Measurements from ENCODE around the gene PCSK9. TPM values are rescaled to one million over a fixed set of nuclear protein-coding genes. Genes with fewer than 3 reads are reported as not detected.

The PCSK9 gene
- total RNA-seq, 2 experiments from 2014 or later: not detected

- CTCF ChIA-PET: interaction anchor here (0.6 to 4.9 kb wide), 3 partner anchors 11 to 92 kb away, joined by 3 to 94 read pairs (median 20); no protein-coding TSS in a partner anchor
- H3K9me3 Mint-ChIP-seq: no peaks in the 10 kb centered on the region
- H3K27me3 Mint-ChIP-seq: peaks cover 35% of the 10 kb centered on the region
- peaks cover 28% of the 10 kb centered on the region for H3K4me1 Mint-ChIP-seq
- POLR2A ChIA-PET: no interaction called here
- no peak for DNase-seq
- no peaks in the 10 kb centered on the region for H3K36me3 Mint-ChIP-seq (ENCODE audit: low read depth)
- no peak overlapping the region for H3K27ac Mint-ChIP-seq
- H3K4me3 Mint-ChIP-seq: no peak overlapping the region
These were observed 41.2 kb upstream of the PCSK9 start for GRCh38 chr1:54998100-54998499.

GRCh38 chr1:54998677-54999076 is 40.7 kb upstream of the PCSK9 start, which contains the start of gene BSND:
Gene BSND (plus strand): TSS chr1:54998933. CDS start chr1:54999187, 254 bp downstream.
- Mint-ChIP-seq H3K4me3 (no peak within 1 kb of the TSS), H3K27ac (no peak within 1 kb of the TSS), H3K4me1 (peaks cover 28% of the 10 kb centered on the region), H3K9me3 (no peaks in the 10 kb centered on the region), H3K27me3 (peaks cover 35% of the 10 kb centered on the region), H3K36me3 (ENCODE audit: low read depth) (no peaks in the 10 kb centered on the region)
- POLR2A ChIA-PET: no interaction called here
- CTCF ChIA-PET: interaction anchor here (0.6 to 4.9 kb wide), 4 partner anchors 12 to 208 kb away, joined by 3 to 94 read pairs (median 12); no protein-coding TSS in a partner anchor
- DNase-seq: no peak

- Mint-ChIP-seq H3K27me3 (peaks cover 32% of the 10 kb centered on the region), H3K9me3 (no peaks in the 10 kb centered on the region), H3K4me3 (no peak overlapping the region), H3K36me3 (ENCODE audit: low read depth) (no peaks in the 10 kb centered on the region), H3K4me1 (peaks cover 20% of the 10 kb centered on the region), H3K27ac (no peak overlapping the region)
- POLR2A ChIA-PET: no interaction called here
- no peak for DNase-seq
- CTCF ChIA-PET: no interaction called here
These were observed 39.0 kb upstream of the PCSK9 start for GRCh38 chr1:55000110-55001085.

- POLR2A ChIA-PET: no interaction called here
- CTCF ChIA-PET: interaction anchor here (1.3 to 1.6 kb wide), 2 partner anchors 57 to 58 kb away, joined by 3 to 8 read pairs; no protein-coding TSS in a partner anchor
- peaks cover 11% of the 10 kb centered on the region for H3K4me1 Mint-ChIP-seq
- no peaks in the 10 kb centered on the region for H3K36me3 Mint-ChIP-seq (ENCODE audit: low read depth)
- no peak overlapping the region for H3K4me3 Mint-ChIP-seq
- peaks cover 24% of the 10 kb centered on the region for H3K27me3 Mint-ChIP-seq
- H3K27ac Mint-ChIP-seq: no peak overlapping the region
- H3K9me3 Mint-ChIP-seq: no peaks in the 10 kb centered on the region
- DNase-seq: no peak
These were observed 38.0 kb upstream of the PCSK9 start for GRCh38 chr1:55001311-55001710.

GRCh38 chr1:55002686-55003085 is 36.7 kb upstream of the PCSK9 start:
- H3K27ac Mint-ChIP-seq: no peak overlapping the region
- ChIA-PET CTCF (interaction anchor here (0.6 to 1.6 kb wide), 3 partner anchors 52 to 1241 kb away, joined by 4 to 8 read pairs (median 5); no protein-coding TSS in a partner anchor), POLR2A (no interaction called here)
- peaks cover 13% of the 10 kb centered on the region for H3K27me3 Mint-ChIP-seq
- no peaks in the 10 kb centered on the region for H3K9me3 Mint-ChIP-seq
- no peak for DNase-seq
- H3K4me3 Mint-ChIP-seq: no peak overlapping the region
- no peaks in the 10 kb centered on the region for H3K4me1 Mint-ChIP-seq
- no peaks in the 10 kb centered on the region for H3K36me3 Mint-ChIP-seq (ENCODE audit: low read depth)

- no peaks in the 10 kb centered on the region for H3K4me1 Mint-ChIP-seq
- ChIA-PET POLR2A (no interaction called here), CTCF (interaction anchor here (1.1 kb wide), 1 partner anchor 60 kb away, joined by 4 read pairs; no protein-coding TSS in a partner anchor)
- H3K9me3 Mint-ChIP-seq: no peaks in the 10 kb centered on the region
- no peaks in the 10 kb centered on the region for H3K36me3 Mint-ChIP-seq (ENCODE audit: low read depth)
- no peak overlapping the region for H3K27ac Mint-ChIP-seq
- no peak for DNase-seq
- H3K4me3 Mint-ChIP-seq: no peak overlapping the region
- no peaks in the 10 kb centered on the region for H3K27me3 Mint-ChIP-seq
These were observed 33.8 kb upstream of the PCSK9 start for GRCh38 chr1:55005351-55006140.

GRCh38 chr1:55006931-55007330 is 32.4 kb upstream of the PCSK9 start:
- ChIA-PET POLR2A (no interaction called here), CTCF (interaction anchor here (1.1 to 1.3 kb wide), 3 partner anchors 10 to 62 kb away, joined by 3 to 5 read pairs (median 4); no protein-coding TSS in a partner anchor)
- H3K27ac Mint-ChIP-seq: no peak overlapping the region
- no peak overlapping the region for H3K4me3 Mint-ChIP-seq
- H3K36me3 Mint-ChIP-seq (ENCODE audit: low read depth): no peaks in the 10 kb centered on the region
- no peak for DNase-seq
- no peaks in the 10 kb centered on the region for H3K9me3 Mint-ChIP-seq
- peaks cover 4% of the 10 kb centered on the region for H3K4me1 Mint-ChIP-seq
- H3K27me3 Mint-ChIP-seq: no peaks in the 10 kb centered on the region

GRCh38 chr1:55007625-55008024 is 31.7 kb upstream of the PCSK9 start:
- Mint-ChIP-seq H3K27ac (no peak overlapping the region), H3K27me3 (no peaks in the 10 kb centered on the region)
- CTCF ChIA-PET: interaction anchor here (1.0 to 1.3 kb wide), 3 partner anchors 11 to 61 kb away, joined by 3 to 5 read pairs (median 3); no protein-coding TSS in a partner anchor

GRCh38 chr1:55010194-55010886 is 29.0 kb upstream of the PCSK9 start:
- Mint-ChIP-seq H3K27ac (no peak overlapping the region), H3K4me3 (no peak overlapping the region), H3K27me3 (peaks cover 9% of the 10 kb centered on the region), H3K9me3 (no peaks in the 10 kb centered on the region), H3K36me3 (ENCODE audit: low read depth) (no peaks in the 10 kb centered on the region), H3K4me1 (peaks cover 4% of the 10 kb centered on the region)
- DNase-seq: no peak
- CTCF ChIA-PET: no interaction called here
- POLR2A ChIA-PET: no interaction called here

More at GRCh38 chr1:55007625-55008024, 31.7 kb upstream of the PCSK9 start:
- DNase-seq: no peak
- POLR2A ChIA-PET: no interaction called here
- Mint-ChIP-seq H3K9me3 (no peaks in the 10 kb centered on the region), H3K4me3 (no peak overlapping the region), H3K36me3 (ENCODE audit: low read depth) (no peaks in the 10 kb centered on the region), H3K4me1 (peaks cover 4% of the 10 kb centered on the region)

- Mint-ChIP-seq H3K4me1 (peaks cover 4% of the 10 kb centered on the region), H3K27me3 (peaks cover 10% of the 10 kb centered on the region), H3K36me3 (ENCODE audit: low read depth) (no peaks in the 10 kb centered on the region), H3K27ac (no peak overlapping the region), H3K9me3 (no peaks in the 10 kb centered on the region), H3K4me3 (no peak overlapping the region)
- no peak for DNase-seq
- CTCF ChIA-PET: no interaction called here
- POLR2A ChIA-PET: no interaction called here
These were observed 28.5 kb upstream of the PCSK9 start for GRCh38 chr1:55010887-55011217.

- peaks cover 20% of the 10 kb centered on the region for H3K27me3 Mint-ChIP-seq
- H3K27ac Mint-ChIP-seq: no peak overlapping the region
- H3K4me3 Mint-ChIP-seq: no peak overlapping the region
- peaks cover 4% of the 10 kb centered on the region for H3K4me1 Mint-ChIP-seq
- no peaks in the 10 kb centered on the region for H3K36me3 Mint-ChIP-seq (ENCODE audit: low read depth)
- no peaks in the 10 kb centered on the region for H3K9me3 Mint-ChIP-seq
- POLR2A ChIA-PET: no interaction called here
- CTCF ChIA-PET: interaction anchor here (1.7 kb wide), 1 partner anchor 9 kb away, joined by 7 read pairs; no protein-coding TSS in a partner anchor
- no peak for DNase-seq
These were observed 26.7 kb upstream of the PCSK9 start for GRCh38 chr1:55012661-55013060.

GRCh38 chr1:55015123-55015522 is 24.2 kb upstream of the PCSK9 start:
- POLR2A ChIA-PET: no interaction called here
- H3K27ac Mint-ChIP-seq: no peak overlapping the region

More at GRCh38 chr1:55015123-55015522, 24.2 kb upstream of the PCSK9 start:
- peaks cover 20% of the 10 kb centered on the region for H3K27me3 Mint-ChIP-seq
- no peaks in the 10 kb centered on the region for H3K9me3 Mint-ChIP-seq
- peaks cover 4% of the 10 kb centered on the region for H3K4me1 Mint-ChIP-seq
- no peak overlapping the region for H3K4me3 Mint-ChIP-seq
- H3K36me3 Mint-ChIP-seq (ENCODE audit: low read depth): no peaks in the 10 kb centered on the region
- CTCF ChIA-PET: interaction anchor here (1.0 to 1.1 kb wide), 2 partner anchors 19 to 70 kb away, joined by 3 read pairs; no protein-coding TSS in a partner anchor
- no peak for DNase-seq

Measured in activated CD4-positive, alpha-beta T cell treated with anti-CD3 and anti-CD28 coated beads, Interleukin-2, amount 10 ng/mL, durations not matched to agents 7 days and 5 days (primary cell).